SK-N-SH (cell line): ENCODE results near the gene BRAF.

Experiments used
- ELF1 ChIP-seq: IDR thresholded peaks from 2 replicates; pipeline ENCODE4 v1.4.0; 2012
- EP300 ChIP-seq, 2 experiments: IDR thresholded peaks; 2 replicates each; pipeline versions ENCODE4 v1.4.0 to v1.6.1; 2012; ENCODE audit warnings: borderline replicate concordance in 1 of 2, low read depth in 1 of 2, low read length in 1 of 2
- MXI1 ChIP-seq: IDR thresholded peaks from 2 replicates; pipeline ENCODE4 v1.6.1; 2012; ENCODE audit warnings: mild to moderate bottlenecking, low read depth, low read length, improper control_type of control experiment
- NRF1 ChIP-seq: IDR thresholded peaks from 2 replicates; pipeline ENCODE4 v1.6.1; 2012; ENCODE audit warnings: low read depth, mild to moderate bottlenecking, low read length
- POLR2AphosphoS5 ChIP-seq: IDR thresholded peaks from 2 replicates; pipeline ENCODE4 v1.6.1; 2012; ENCODE audit warnings: low read depth, low read length
- RAD21 ChIP-seq: IDR thresholded peaks from 2 replicates; pipeline ENCODE4 v1.6.1; 2012; ENCODE audit warnings: mild to moderate bottlenecking, low read length
- RCOR1 ChIP-seq: fragments of 150-350 bp; IDR thresholded peaks from 2 replicates; pipeline ENCODE4 v1.6.1; 2017; ENCODE audit warnings: antibody characterized with exemption, low read length
- RXRA ChIP-seq: IDR thresholded peaks from 2 replicates; pipeline ENCODE4 v1.4.0; 2012; ENCODE audit warnings: low read depth, mild to moderate bottlenecking, borderline replicate concordance
- SMC3 ChIP-seq: IDR thresholded peaks from 2 replicates; pipeline ENCODE4 v1.6.1; 2012; ENCODE audit warnings: low read depth, low read length, improper control_type of control experiment
- USF2 ChIP-seq: fragments of 150-350 bp; IDR thresholded peaks from 2 replicates; pipeline ENCODE4 v1.6.1; 2017; ENCODE audit warnings: antibody characterized with exemption, low read length, low read depth, borderline replicate concordance
- TF ChIP-seq, protein P1 (sequence below): fragments of 200-600 bp; sonication (generic); IDR thresholded peaks from 2 replicates; pipeline ENCODE4 v1.6.1; 2017; ENCODE audit warnings: antibody characterized with exemption, mild to moderate bottlenecking, moderate library complexity
- TF ChIP-seq, protein P2 (sequence below): IDR thresholded peaks from 2 replicates; pipeline ENCODE4 v1.4.0; 2012; ENCODE audit warnings: low read depth
- TF ChIP-seq, protein P3 (sequence below): fragments of 150-350 bp; IDR thresholded peaks from 2 replicates; pipeline ENCODE4 v1.6.1; 2016; ENCODE audit warnings: mild to moderate bottlenecking, low read depth, low read length
- TF ChIP-seq, protein P4 (sequence below): IDR thresholded peaks from 2 replicates; pipeline ENCODE4 v1.4.0; 2012; ENCODE audit warnings: low read depth, borderline replicate concordance

- TF ChIP-seq, protein P1, sequence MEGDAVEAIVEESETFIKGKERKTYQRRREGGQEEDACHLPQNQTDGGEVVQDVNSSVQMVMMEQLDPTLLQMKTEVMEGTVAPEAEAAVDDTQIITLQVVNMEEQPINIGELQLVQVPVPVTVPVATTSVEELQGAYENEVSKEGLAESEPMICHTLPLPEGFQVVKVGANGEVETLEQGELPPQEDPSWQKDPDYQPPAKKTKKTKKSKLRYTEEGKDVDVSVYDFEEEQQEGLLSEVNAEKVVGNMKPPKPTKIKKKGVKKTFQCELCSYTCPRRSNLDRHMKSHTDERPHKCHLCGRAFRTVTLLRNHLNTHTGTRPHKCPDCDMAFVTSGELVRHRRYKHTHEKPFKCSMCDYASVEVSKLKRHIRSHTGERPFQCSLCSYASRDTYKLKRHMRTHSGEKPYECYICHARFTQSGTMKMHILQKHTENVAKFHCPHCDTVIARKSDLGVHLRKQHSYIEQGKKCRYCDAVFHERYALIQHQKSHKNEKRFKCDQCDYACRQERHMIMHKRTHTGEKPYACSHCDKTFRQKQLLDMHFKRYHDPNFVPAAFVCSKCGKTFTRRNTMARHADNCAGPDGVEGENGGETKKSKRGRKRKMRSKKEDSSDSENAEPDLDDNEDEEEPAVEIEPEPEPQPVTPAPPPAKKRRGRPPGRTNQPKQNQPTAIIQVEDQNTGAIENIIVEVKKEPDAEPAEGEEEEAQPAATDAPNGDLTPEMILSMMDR = no peak
- TF ChIP-seq POLR2AphosphoS5 = no peak
- no peak for TF ChIP-seq EP300 (IDR thresholded peaks at IDR 0.05; ENCODE audit: borderline replicate concordance in 1 of 2, low read depth in 1 of 2, low read length in 1 of 2)
- TF ChIP-seq, protein P2, sequence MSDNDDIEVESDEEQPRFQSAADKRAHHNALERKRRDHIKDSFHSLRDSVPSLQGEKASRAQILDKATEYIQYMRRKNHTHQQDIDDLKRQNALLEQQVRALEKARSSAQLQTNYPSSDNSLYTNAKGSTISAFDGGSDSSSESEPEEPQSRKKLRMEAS = no peak
- no peak for TF ChIP-seq RAD21
- no peak for TF ChIP-seq RXRA
- no peak for TF ChIP-seq SMC3
- no peak for TF ChIP-seq MXI1
- no peak for TF ChIP-seq NRF1
- TF ChIP-seq, protein P3, sequence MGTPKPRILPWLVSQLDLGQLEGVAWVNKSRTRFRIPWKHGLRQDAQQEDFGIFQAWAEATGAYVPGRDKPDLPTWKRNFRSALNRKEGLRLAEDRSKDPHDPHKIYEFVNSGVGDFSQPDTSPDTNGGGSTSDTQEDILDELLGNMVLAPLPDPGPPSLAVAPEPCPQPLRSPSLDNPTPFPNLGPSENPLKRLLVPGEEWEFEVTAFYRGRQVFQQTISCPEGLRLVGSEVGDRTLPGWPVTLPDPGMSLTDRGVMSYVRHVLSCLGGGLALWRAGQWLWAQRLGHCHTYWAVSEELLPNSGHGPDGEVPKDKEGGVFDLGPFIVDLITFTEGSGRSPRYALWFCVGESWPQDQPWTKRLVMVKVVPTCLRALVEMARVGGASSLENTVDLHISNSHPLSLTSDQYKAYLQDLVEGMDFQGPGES = no peak
- TF ChIP-seq RCOR1 = no peak
- no peak for TF ChIP-seq ELF1
- TF ChIP-seq USF2 = no peak
- TF ChIP-seq, protein P4, sequence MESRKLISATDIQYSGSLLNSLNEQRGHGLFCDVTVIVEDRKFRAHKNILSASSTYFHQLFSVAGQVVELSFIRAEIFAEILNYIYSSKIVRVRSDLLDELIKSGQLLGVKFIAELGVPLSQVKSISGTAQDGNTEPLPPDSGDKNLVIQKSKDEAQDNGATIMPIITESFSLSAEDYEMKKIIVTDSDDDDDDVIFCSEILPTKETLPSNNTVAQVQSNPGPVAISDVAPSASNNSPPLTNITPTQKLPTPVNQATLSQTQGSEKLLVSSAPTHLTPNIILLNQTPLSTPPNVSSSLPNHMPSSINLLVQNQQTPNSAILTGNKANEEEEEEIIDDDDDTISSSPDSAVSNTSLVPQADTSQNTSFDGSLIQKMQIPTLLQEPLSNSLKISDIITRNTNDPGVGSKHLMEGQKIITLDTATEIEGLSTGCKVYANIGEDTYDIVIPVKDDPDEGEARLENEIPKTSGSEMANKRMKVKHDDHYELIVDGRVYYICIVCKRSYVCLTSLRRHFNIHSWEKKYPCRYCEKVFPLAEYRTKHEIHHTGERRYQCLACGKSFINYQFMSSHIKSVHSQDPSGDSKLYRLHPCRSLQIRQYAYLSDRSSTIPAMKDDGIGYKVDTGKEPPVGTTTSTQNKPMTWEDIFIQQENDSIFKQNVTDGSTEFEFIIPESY = no peak
Observed at GRCh38 chr7:140940898-140941297, 16.2 kb upstream of the BRAF start.
